Measurements from ENCODE around the gene IGF2BP3. TPM values are rescaled to one million over a fixed set of nuclear protein-coding genes. Genes with fewer than 3 reads are reported as not detected.

The IGF2BP3 gene
- total RNA-seq, 1 experiment from 2014 or later = 75.6 TPM

- no peak for DNase-seq
- Histone ChIP-seq H3K4me3 (ENCODE audit: insufficient read depth, low read depth, low read length) (no peak overlapping the region), H3K36me3 (replicated peaks; ENCODE audit: control insufficient read depth, insufficient read depth, low read length) (peaks cover 5% of the 10 kb centered on the region), H3K27me3 (ENCODE audit: control insufficient read depth, insufficient read depth, low read length) (no peaks in the 10 kb centered on the region)
Measured at GRCh38 chr7:23389701-23390100, 80.6 kb downstream of the IGF2BP3 start.

- DNase-seq = no peak
- no peaks in the 10 kb centered on the region for H3K27me3 ChIP-seq (ENCODE audit: control insufficient read depth, insufficient read depth, low read length)
- H3K36me3 ChIP-seq (replicated peaks; ENCODE audit: control insufficient read depth, insufficient read depth, low read length) = peaks cover 5% of the 10 kb centered on the region; the same call in 1 of the 2 replicates
- no peak overlapping the region for H3K4me3 ChIP-seq (ENCODE audit: insufficient read depth, low read depth, low read length)
Measured at GRCh38 chr7:23387583-23387982, 82.7 kb downstream of the IGF2BP3 start.

GRCh38 chr7:23385140-23385539 is 85.2 kb downstream of the IGF2BP3 start:
- H3K36me3 ChIP-seq (replicated peaks; ENCODE audit: control insufficient read depth, insufficient read depth, low read length) = peaks cover 5% of the 10 kb centered on the region; the same call in 1 of the 2 replicates
- no peak for DNase-seq
- no peaks in the 10 kb centered on the region for H3K27me3 ChIP-seq (ENCODE audit: control insufficient read depth, insufficient read depth, low read length)
- H3K4me3 ChIP-seq (ENCODE audit: insufficient read depth, low read depth, low read length) = no peak overlapping the region

GRCh38 chr7:23383225-23383624 is 87.1 kb downstream of the IGF2BP3 start:
- Histone ChIP-seq H3K4me3 (ENCODE audit: insufficient read depth, low read depth, low read length) (no peak overlapping the region), H3K36me3 (replicated peaks; ENCODE audit: control insufficient read depth, insufficient read depth, low read length) (peaks cover 5% of the 10 kb centered on the region; the same call in 1 of the 2 replicates), H3K27me3 (ENCODE audit: control insufficient read depth, insufficient read depth, low read length) (no peaks in the 10 kb centered on the region)
- DNase-seq = no peak

GRCh38 chr7:23380961-23381360 is 89.3 kb downstream of the IGF2BP3 start:
- H3K36me3 ChIP-seq (replicated peaks; ENCODE audit: control insufficient read depth, insufficient read depth, low read length) = 0 out of 2 replicates have a peak, but pooled peaks cover 2% of the 10 kb centered on the region

GRCh38 chr7:23380556-23380955 is 89.7 kb downstream of the IGF2BP3 start:
- no peak for DNase-seq
- 0 out of 2 replicates have a peak, but pooled peaks cover 2% of the 10 kb centered on the region for H3K36me3 ChIP-seq (replicated peaks; ENCODE audit: control insufficient read depth, insufficient read depth, low read length)

More at GRCh38 chr7:23380961-23381360, 89.3 kb downstream of the IGF2BP3 start:
- no peak for DNase-seq
- Histone ChIP-seq H3K27me3 (ENCODE audit: control insufficient read depth, insufficient read depth, low read length) (no peaks in the 10 kb centered on the region), H3K4me3 (ENCODE audit: insufficient read depth, low read depth, low read length) (no peak overlapping the region)

GRCh38 chr7:23378996-23379395 is 91.3 kb downstream of the IGF2BP3 start:
- Histone ChIP-seq H3K27me3 (ENCODE audit: control insufficient read depth, insufficient read depth, low read length) (no peaks in the 10 kb centered on the region), H3K36me3 (replicated peaks; ENCODE audit: control insufficient read depth, insufficient read depth, low read length) (no peaks in the 10 kb centered on the region), H3K4me3 (ENCODE audit: insufficient read depth, low read depth, low read length) (no peak overlapping the region)
- DNase-seq = no peak

More at GRCh38 chr7:23380556-23380955, 89.7 kb downstream of the IGF2BP3 start:
- H3K4me3 ChIP-seq (ENCODE audit: insufficient read depth, low read depth, low read length) = no peak overlapping the region
- no peaks in the 10 kb centered on the region for H3K27me3 ChIP-seq (ENCODE audit: control insufficient read depth, insufficient read depth, low read length)

- no peak for DNase-seq
- H3K27me3 ChIP-seq (ENCODE audit: control insufficient read depth, insufficient read depth, low read length) = no peaks in the 10 kb centered on the region
- 0 out of 2 replicates have a peak, but pooled peaks cover 1% of the 10 kb centered on the region for H3K36me3 ChIP-seq (replicated peaks; ENCODE audit: control insufficient read depth, insufficient read depth, low read length)
- no peak overlapping the region for H3K4me3 ChIP-seq (ENCODE audit: insufficient read depth, low read depth, low read length)
Measured at GRCh38 chr7:23377134-23377533, 93.2 kb downstream of the IGF2BP3 start.

GRCh38 chr7:23373151-23374004 is 96.9 kb downstream of the IGF2BP3 start:
- no peak for DNase-seq
- Histone ChIP-seq H3K27me3 (ENCODE audit: control insufficient read depth, insufficient read depth, low read length) (no peaks in the 10 kb centered on the region), H3K4me3 (ENCODE audit: insufficient read depth, low read depth, low read length) (no peak overlapping the region), H3K36me3 (replicated peaks; ENCODE audit: control insufficient read depth, insufficient read depth, low read length) (0 out of 2 replicates have a peak, but pooled peaks cover 1% of the 10 kb centered on the region)

- Histone ChIP-seq H3K36me3 (replicated peaks; ENCODE audit: control insufficient read depth, insufficient read depth, low read length) (peaks cover 1% of the 10 kb centered on the region; the same call in 1 of the 2 replicates), H3K4me3 (ENCODE audit: insufficient read depth, low read depth, low read length) (no peak overlapping the region), H3K27me3 (ENCODE audit: control insufficient read depth, insufficient read depth, low read length) (no peaks in the 10 kb centered on the region)
- DNase-seq = no peak
Measured at GRCh38 chr7:23372611-23373010, 97.7 kb downstream of the IGF2BP3 start.

- no peak overlapping the region for H3K4me3 ChIP-seq (ENCODE audit: insufficient read depth, low read depth, low read length)
- DNase-seq = no peak
- no peaks in the 10 kb centered on the region for H3K27me3 ChIP-seq (ENCODE audit: control insufficient read depth, insufficient read depth, low read length)
- peaks cover 1% of the 10 kb centered on the region; the same call in 1 of the 2 replicates for H3K36me3 ChIP-seq (replicated peaks; ENCODE audit: control insufficient read depth, insufficient read depth, low read length)
Measured at GRCh38 chr7:23371654-23372053, 98.6 kb downstream of the IGF2BP3 start.

GRCh38 chr7:23369695-23370404 is 100.4 kb downstream of the IGF2BP3 start:
- Histone ChIP-seq H3K4me3 (ENCODE audit: insufficient read depth, low read depth, low read length) (no peak overlapping the region), H3K27me3 (ENCODE audit: control insufficient read depth, insufficient read depth, low read length) (no peaks in the 10 kb centered on the region), H3K36me3 (replicated peaks; ENCODE audit: control insufficient read depth, insufficient read depth, low read length) (peaks cover 1% of the 10 kb centered on the region; the same call in 1 of the 2 replicates)
- no peak for DNase-seq

- Histone ChIP-seq H3K36me3 (replicated peaks; ENCODE audit: control insufficient read depth, insufficient read depth, low read length) (peaks cover 1% of the 10 kb centered on the region; the same call in 1 of the 2 replicates), H3K27me3 (ENCODE audit: control insufficient read depth, insufficient read depth, low read length) (no peaks in the 10 kb centered on the region), H3K4me3 (ENCODE audit: insufficient read depth, low read depth, low read length) (no peak overlapping the region)
- no peak for DNase-seq
Measured at GRCh38 chr7:23369100-23369499, 101.2 kb downstream of the IGF2BP3 start.

GRCh38 chr7:23358152-23358674 is 112.1 kb downstream of the IGF2BP3 start:
- H3K4me3 ChIP-seq (ENCODE audit: insufficient read depth, low read depth, low read length) = no peak overlapping the region
- DNase-seq = no peak
- H3K36me3 ChIP-seq (replicated peaks; ENCODE audit: control insufficient read depth, insufficient read depth, low read length) = no peaks in the 10 kb centered on the region
- H3K27me3 ChIP-seq (ENCODE audit: control insufficient read depth, insufficient read depth, low read length) = no peaks in the 10 kb centered on the region
